ENCODE results near the gene THEMIS.

- peak; percentile 71; the same call in 1 of the 2 replicates for TF ChIP-seq CTCF (IDR thresholded peaks at IDR 0.05)
- TF ChIP-seq POLR2AphosphoS5 (IDR thresholded peaks at IDR 0.05; ENCODE audit: low read depth, low read length), result no peak
- TF ChIP-seq REST (IDR thresholded peaks at IDR 0.05; ENCODE audit: insufficient read depth in 1 of 2, low read depth in 2 of 2, low read length in 1 of 2), result no peak
- TF ChIP-seq TCF7L2 (IDR thresholded peaks at IDR 0.05; ENCODE audit: low read depth, low read length), result no peak
These were observed 163.8 kb downstream of the THEMIS start for GRCh38 chr6:127737009-127737486.

All from Panc1 (cell line).